Retina (tissue), 1 donor: ENCODE data around the gene ADARB1.

ENCODE experiments used
- DNase-seq: peaks from one replicate; pipeline ENCODE4 v3.0.0-alpha.2; 2016

ADARB1 gene

GRCh38 chr21:45040157-45040711 is 34.1 kb upstream of the ADARB1 start:
- DNase-seq, result no peak

- no peak for DNase-seq
These were observed 33.6 kb upstream of the ADARB1 start for GRCh38 chr21:45040739-45041138.

GRCh38 chr21:45041351-45041805 is 33.0 kb upstream of the ADARB1 start:
- no peak for DNase-seq

GRCh38 chr21:45041984-45042663 is 32.3 kb upstream of the ADARB1 start:
- no peak for DNase-seq

GRCh38 chr21:45042664-45043161 is 31.7 kb upstream of the ADARB1 start:
- DNase-seq, result no peak

GRCh38 chr21:45043541-45044020 is 30.8 kb upstream of the ADARB1 start:
- no peak for DNase-seq

- DNase-seq, result no peak
These were observed 28.9 kb upstream of the ADARB1 start for GRCh38 chr21:45045481-45045880.

GRCh38 chr21:45047257-45047656 is 27.1 kb upstream of the ADARB1 start:
- no peak for DNase-seq

GRCh38 chr21:45048026-45048698 is 26.2 kb upstream of the ADARB1 start:
- DNase-seq, result no peak

- no peak for DNase-seq
These were observed 25.4 kb upstream of the ADARB1 start for GRCh38 chr21:45048968-45049367.

GRCh38 chr21:45049714-45050344 is 24.6 kb upstream of the ADARB1 start:
- no peak for DNase-seq

GRCh38 chr21:45050345-45050796 is 24.0 kb upstream of the ADARB1 start:
- no peak for DNase-seq

- DNase-seq, result no peak
These were observed 23.4 kb upstream of the ADARB1 start for GRCh38 chr21:45050797-45051489.

- no peak for DNase-seq
These were observed 22.6 kb upstream of the ADARB1 start for GRCh38 chr21:45051580-45052434.

- no peak for DNase-seq
These were observed 21.4 kb upstream of the ADARB1 start for GRCh38 chr21:45052960-45053359.

- DNase-seq, result no peak
These were observed 20.7 kb upstream of the ADARB1 start for GRCh38 chr21:45053561-45054226.

- no peak for DNase-seq
These were observed 20.0 kb upstream of the ADARB1 start for GRCh38 chr21:45054227-45054926.

- peak; percentile 71 for DNase-seq
These were observed 19.3 kb upstream of the ADARB1 start for GRCh38 chr21:45054927-45055612.

GRCh38 chr21:45055861-45056260 is 18.5 kb upstream of the ADARB1 start:
- DNase-seq, result peak; percentile 74
